ENCODE results near the gene NASP. TPM values are rescaled to one million over a fixed set of nuclear protein-coding genes. Genes with fewer than 3 reads are reported as not detected.

NASP gene
- total RNA-seq, 1 donor from 2014 or later = 455 TPM

GRCh38 chr1:45615885-45616284, 32.0 kb downstream of the NASP start:
- peaks cover 4% of the 10 kb centered on the region for H3K27me3 Mint-ChIP-seq (ENCODE audit: low read depth)
- H3K36me3 Mint-ChIP-seq (ENCODE audit: low read depth) = peaks cover 31% of the 10 kb centered on the region
- H3K27ac Mint-ChIP-seq (ENCODE audit: unreplicated experiment) = no peak overlapping the region
- no peak for DNase-seq (ENCODE audit: low read depth, low spot score)
- no peaks in the 10 kb centered on the region for H3K4me1 Mint-ChIP-seq
- H3K4me3 Mint-ChIP-seq = no peak overlapping the region
- no peaks in the 10 kb centered on the region for H3K9me3 Mint-ChIP-seq
- TF ChIP-seq, protein P1, sequence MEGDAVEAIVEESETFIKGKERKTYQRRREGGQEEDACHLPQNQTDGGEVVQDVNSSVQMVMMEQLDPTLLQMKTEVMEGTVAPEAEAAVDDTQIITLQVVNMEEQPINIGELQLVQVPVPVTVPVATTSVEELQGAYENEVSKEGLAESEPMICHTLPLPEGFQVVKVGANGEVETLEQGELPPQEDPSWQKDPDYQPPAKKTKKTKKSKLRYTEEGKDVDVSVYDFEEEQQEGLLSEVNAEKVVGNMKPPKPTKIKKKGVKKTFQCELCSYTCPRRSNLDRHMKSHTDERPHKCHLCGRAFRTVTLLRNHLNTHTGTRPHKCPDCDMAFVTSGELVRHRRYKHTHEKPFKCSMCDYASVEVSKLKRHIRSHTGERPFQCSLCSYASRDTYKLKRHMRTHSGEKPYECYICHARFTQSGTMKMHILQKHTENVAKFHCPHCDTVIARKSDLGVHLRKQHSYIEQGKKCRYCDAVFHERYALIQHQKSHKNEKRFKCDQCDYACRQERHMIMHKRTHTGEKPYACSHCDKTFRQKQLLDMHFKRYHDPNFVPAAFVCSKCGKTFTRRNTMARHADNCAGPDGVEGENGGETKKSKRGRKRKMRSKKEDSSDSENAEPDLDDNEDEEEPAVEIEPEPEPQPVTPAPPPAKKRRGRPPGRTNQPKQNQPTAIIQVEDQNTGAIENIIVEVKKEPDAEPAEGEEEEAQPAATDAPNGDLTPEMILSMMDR (conservative IDR thresholded peaks at IDR 0.05) = no peak

DNA sequence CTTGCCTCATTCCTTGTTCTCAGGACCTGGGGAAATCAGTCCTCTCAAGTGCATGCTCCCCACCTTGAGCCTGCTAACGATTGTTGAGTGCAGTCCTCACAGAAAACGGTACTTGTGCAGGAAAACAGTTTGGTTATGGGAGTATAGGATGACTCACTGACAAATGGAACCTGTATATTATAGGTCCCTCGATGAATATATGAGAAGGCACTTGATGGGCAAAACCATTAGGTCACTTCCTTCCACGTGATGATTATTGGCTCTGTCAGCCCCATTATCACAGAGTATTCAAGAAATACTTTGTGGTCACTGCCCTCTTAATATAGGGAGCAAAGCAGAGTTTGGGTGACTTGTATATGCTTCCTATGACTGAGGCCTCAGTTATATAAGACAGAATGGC, 33.8 kb downstream of the NASP start:
- TF ChIP-seq, protein P1 (conservative IDR thresholded peaks at IDR 0.05) = no peak
- peaks cover 8% of the 10 kb centered on the region for H3K27me3 Mint-ChIP-seq (ENCODE audit: low read depth)
- no peak overlapping the region for H3K27ac Mint-ChIP-seq (ENCODE audit: unreplicated experiment)
- no peaks in the 10 kb centered on the region for H3K4me1 Mint-ChIP-seq
- no peak for DNase-seq (ENCODE audit: low read depth, low spot score)
- H3K4me3 Mint-ChIP-seq = no peak overlapping the region
- H3K9me3 Mint-ChIP-seq = no peaks in the 10 kb centered on the region
- H3K36me3 Mint-ChIP-seq (ENCODE audit: low read depth) = peaks cover 26% of the 10 kb centered on the region

DNA sequence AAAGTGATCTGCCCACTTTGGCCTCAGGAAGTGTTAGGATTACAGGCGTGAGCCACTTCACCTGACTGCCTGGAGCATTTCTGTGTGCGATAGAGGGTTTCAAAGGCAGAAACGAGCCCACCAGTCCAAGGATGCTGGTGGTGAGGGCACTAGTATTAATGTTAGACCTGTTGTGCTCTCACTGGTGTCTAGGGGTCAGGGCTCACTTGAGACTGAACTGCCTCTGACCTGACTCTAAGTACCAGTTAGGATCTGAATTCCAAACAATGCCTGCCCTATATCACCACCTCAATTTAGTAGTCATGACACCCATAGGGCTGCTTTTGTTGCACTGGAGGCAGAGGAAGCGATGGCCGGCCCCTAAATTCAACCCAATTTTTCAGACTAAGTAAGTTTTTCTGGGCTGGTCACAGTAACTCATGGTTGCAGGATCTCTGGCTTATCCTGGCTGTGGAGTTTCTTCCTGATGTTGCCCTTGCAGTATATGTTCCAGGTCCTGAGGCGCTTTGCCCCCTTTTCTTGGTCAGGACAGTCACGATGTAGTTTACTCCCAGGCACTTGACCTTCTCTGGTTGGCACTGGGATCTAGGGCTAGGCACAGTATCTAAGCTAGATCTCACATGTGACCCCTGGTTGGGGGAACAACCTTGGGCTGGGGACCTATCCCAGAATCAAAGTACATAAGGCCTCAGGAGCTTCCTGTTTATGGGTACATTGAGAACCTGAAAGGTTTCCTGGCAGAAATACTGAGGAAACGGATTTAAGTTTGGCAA, 35.5 kb downstream of the NASP start:
- H3K9me3 Mint-ChIP-seq = no peaks in the 10 kb centered on the region
- peak overlapping the region; percentile 12 for H3K27ac Mint-ChIP-seq (ENCODE audit: unreplicated experiment)
- H3K4me1 Mint-ChIP-seq = no peaks in the 10 kb centered on the region
- no peak for DNase-seq (ENCODE audit: low read depth, low spot score)
- TF ChIP-seq, protein P1 (conservative IDR thresholded peaks at IDR 0.05) = no peak
- peaks cover 8% of the 10 kb centered on the region for H3K27me3 Mint-ChIP-seq (ENCODE audit: low read depth)
- peaks cover 32% of the 10 kb centered on the region for H3K36me3 Mint-ChIP-seq (ENCODE audit: low read depth)
- peak overlapping the region; percentile 15 for H3K4me3 Mint-ChIP-seq

DNA sequence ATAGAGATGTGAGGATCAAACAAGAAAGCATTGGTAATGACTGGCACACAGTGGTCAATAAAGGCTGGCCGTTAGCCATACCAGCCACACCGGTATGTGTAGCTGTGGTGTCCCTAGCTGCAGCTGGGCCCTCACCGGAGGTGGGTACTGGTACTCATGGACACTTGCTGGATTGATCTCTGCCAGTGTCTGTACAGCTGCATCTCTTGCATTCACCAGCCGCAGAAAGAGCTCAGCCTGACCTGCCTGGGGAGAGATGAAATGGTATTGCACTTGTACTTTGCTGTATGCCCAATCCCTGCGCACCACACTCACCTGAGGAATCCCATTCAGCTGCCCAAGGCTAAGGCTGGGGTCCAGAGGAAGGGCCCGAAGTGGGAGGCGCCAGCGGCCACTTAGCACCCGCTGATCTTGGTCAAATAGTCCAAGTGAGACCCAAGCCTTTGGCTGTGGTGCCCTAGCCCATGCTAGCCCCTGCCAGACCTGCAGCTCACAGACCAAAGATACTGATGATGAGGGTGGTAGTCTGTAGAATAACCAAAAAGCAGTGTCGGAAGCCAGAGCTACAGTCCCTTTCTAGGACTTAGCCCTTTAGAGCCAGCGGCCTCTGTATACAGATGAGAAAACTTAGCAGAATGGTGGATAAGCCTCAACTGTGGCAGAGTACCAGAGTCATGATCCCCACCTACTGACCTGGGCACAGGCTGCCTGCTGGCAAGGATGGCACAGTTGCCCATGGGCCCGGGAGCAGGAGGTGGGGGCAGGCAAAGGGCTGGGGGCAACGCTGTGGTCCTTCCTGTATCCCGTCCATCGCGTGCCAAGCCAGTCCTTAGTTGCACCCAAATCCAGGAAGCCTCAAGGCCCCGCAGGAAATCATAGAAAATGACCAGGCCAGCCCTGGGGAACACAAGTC, 37.0 kb downstream of the NASP start:
- no peaks in the 10 kb centered on the region for H3K9me3 Mint-ChIP-seq
- H3K36me3 Mint-ChIP-seq (ENCODE audit: low read depth) = peaks cover 28% of the 10 kb centered on the region
- TF ChIP-seq, protein P1 (conservative IDR thresholded peaks at IDR 0.05) = no peak
- no peaks in the 10 kb centered on the region for H3K4me1 Mint-ChIP-seq
- H3K27me3 Mint-ChIP-seq (ENCODE audit: low read depth) = peaks cover 8% of the 10 kb centered on the region
- no peak for DNase-seq (ENCODE audit: low read depth, low spot score)
- H3K4me3 Mint-ChIP-seq = peak overlapping the region; percentile 62
- peak overlapping the region; percentile 63 for H3K27ac Mint-ChIP-seq (ENCODE audit: unreplicated experiment)

DNA sequence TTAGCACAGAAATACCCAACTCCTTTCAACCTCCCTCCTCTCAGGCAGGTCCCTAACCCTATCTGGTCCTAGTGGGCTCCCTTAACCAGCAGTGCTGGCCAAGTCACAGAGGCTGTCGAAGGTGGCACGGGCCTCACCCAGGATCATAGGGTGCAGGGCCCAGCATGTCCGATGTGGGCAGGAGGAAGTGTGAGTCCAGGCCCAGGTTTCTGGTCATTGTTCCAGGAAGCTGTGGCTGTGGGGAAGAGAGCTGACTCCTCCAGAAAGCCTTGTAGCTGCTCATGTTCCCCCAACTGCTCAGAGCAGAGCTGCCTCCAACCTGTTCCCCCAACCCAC, 37.6 kb downstream of the NASP start:
- TF ChIP-seq, protein P1 (conservative IDR thresholded peaks at IDR 0.05) = no peak
- Mint-ChIP-seq H3K36me3 (ENCODE audit: low read depth) (peaks cover 22% of the 10 kb centered on the region), H3K9me3 (no peaks in the 10 kb centered on the region), H3K27me3 (ENCODE audit: low read depth) (peaks cover 8% of the 10 kb centered on the region), H3K4me1 (no peaks in the 10 kb centered on the region), H3K27ac (ENCODE audit: unreplicated experiment) (no peak overlapping the region), H3K4me3 (peak overlapping the region; percentile 62)
- no peak for DNase-seq (ENCODE audit: low read depth, low spot score)
